ENCODE data around the gene STH.

The STH gene

GRCh38 chr17:45998987-45999899 is at the start of gene STH:
TSS of gene STH (plus strand) at chr17:45999250. CDS start at chr17:45999280, 30 bp downstream.
- no peaks in the 10 kb centered on the region for H3K79me2 ChIP-seq (ENCODE audit: low read length)
- H3K27ac ChIP-seq (ENCODE audit: low read length) = no peak within 1 kb of the TSS
- no peaks in the 10 kb centered on the region for H3F3A ChIP-seq (ENCODE audit: insufficient read depth, low read length)
- H4K20me1 ChIP-seq (ENCODE audit: insufficient read depth, low read length) = no peaks in the 10 kb centered on the region
- TF ChIP-seq EZH2phosphoT487 (IDR thresholded peaks at IDR 0.05; ENCODE audit: low read length) (no peak), CTCF (IDR thresholded peaks at IDR 0.05; ENCODE audit: low read length) (no peak), EZH2 (optimal IDR thresholded peaks at IDR 0.05; ENCODE audit: low read depth, low read length) (no peak)
- H3K4me2 ChIP-seq (ENCODE audit: low read depth, low read length) = no peak within 1 kb of the TSS
- H3K27me3 ChIP-seq (replicated peaks; ENCODE audit: insufficient read depth, low read length) = no peaks in the 10 kb centered on the region
- H3K9me2 ChIP-seq (replicated peaks; ENCODE audit: insufficient read depth, low read length) = no peaks in the 10 kb centered on the region
- no peaks in the 10 kb centered on the region for H3K4me1 ChIP-seq (ENCODE audit: low read length)
- no peak within 1 kb of the TSS for H3K4me3 ChIP-seq (ENCODE audit: low read length)
- DNase-seq = no peak
- H3K36me3 ChIP-seq (replicated peaks; ENCODE audit: insufficient read depth, low read length) = no peaks in the 10 kb centered on the region
- H3K9me3 ChIP-seq (replicated peaks; ENCODE audit: insufficient read depth, low read length) = no peaks in the 10 kb centered on the region
- H2AFZ ChIP-seq (ENCODE audit: low read length) = no peak within 1 kb of the TSS
- no peak within 1 kb of the TSS for H3K9ac ChIP-seq (ENCODE audit: low read length)

- Histone ChIP-seq H3K4me1 (ENCODE audit: low read length) (0 out of 2 replicates have a peak, but pooled peaks cover 4% of the 10 kb centered on the region), H3K4me2 (ENCODE audit: low read depth, low read length) (no peak overlapping the region), H3K9me2 (replicated peaks; ENCODE audit: insufficient read depth, low read length) (no peaks in the 10 kb centered on the region), H3F3A (ENCODE audit: insufficient read depth, low read length) (no peaks in the 10 kb centered on the region), H3K9ac (ENCODE audit: low read length) (no peak overlapping the region), H3K4me3 (ENCODE audit: low read length) (no peak overlapping the region), H2AFZ (ENCODE audit: low read length) (peak overlapping the region; percentile 66; the same call in 1 of the 2 replicates), H3K36me3 (replicated peaks; ENCODE audit: insufficient read depth, low read length) (no peaks in the 10 kb centered on the region), H4K20me1 (ENCODE audit: insufficient read depth, low read length) (no peaks in the 10 kb centered on the region), H3K9me3 (replicated peaks; ENCODE audit: insufficient read depth, low read length) (no peaks in the 10 kb centered on the region), H3K27me3 (replicated peaks; ENCODE audit: insufficient read depth, low read length) (peaks cover 3% of the 10 kb centered on the region; the same call in 1 of the 2 replicates), H3K79me2 (ENCODE audit: low read length) (no peaks in the 10 kb centered on the region), H3K27ac (ENCODE audit: low read length) (no peak overlapping the region)
- DNase-seq = no peak
- TF ChIP-seq EZH2 (optimal IDR thresholded peaks at IDR 0.05; ENCODE audit: low read depth, low read length) = no peak
- no peak for TF ChIP-seq CTCF (IDR thresholded peaks at IDR 0.05; ENCODE audit: low read length)
- TF ChIP-seq EZH2phosphoT487 (IDR thresholded peaks at IDR 0.05; ENCODE audit: low read length) = no peak
These were observed 49.2 kb upstream of the STH start for GRCh38 chr17:45949755-45950320.

DNA sequence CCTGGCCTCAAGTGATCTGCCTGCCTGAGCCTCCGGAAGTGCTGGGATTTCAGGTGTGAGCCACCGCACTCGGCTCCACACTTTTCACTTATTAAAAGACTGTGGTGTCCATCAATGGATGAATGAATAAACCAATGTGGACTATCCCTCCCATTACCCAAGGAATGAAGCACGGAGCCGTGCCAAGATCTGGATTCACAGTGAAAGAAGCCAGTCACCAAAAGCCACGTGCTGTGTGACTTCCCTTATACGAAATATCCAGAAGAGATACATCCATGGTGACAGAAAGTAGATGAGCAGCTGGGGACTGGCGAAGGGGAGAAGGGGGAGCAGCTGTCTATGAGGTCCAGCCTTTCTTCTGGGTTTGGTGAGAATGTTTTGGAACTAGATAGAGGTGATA is 48.2 kb upstream of the STH start:
- TF ChIP-seq CTCF (IDR thresholded peaks at IDR 0.05; ENCODE audit: low read length) (no peak), EZH2 (optimal IDR thresholded peaks at IDR 0.05; ENCODE audit: low read depth, low read length) (no peak), EZH2phosphoT487 (IDR thresholded peaks at IDR 0.05; ENCODE audit: low read length) (no peak)
- Histone ChIP-seq H3K9ac (ENCODE audit: low read length) (no peak overlapping the region), H3K4me2 (ENCODE audit: low read depth, low read length) (no peak overlapping the region), H3K27ac (ENCODE audit: low read length) (no peak overlapping the region), H3F3A (ENCODE audit: insufficient read depth, low read length) (no peaks in the 10 kb centered on the region), H2AFZ (ENCODE audit: low read length) (no peak overlapping the region), H3K4me1 (ENCODE audit: low read length) (0 out of 2 replicates have a peak, but pooled peaks cover 4% of the 10 kb centered on the region), H3K79me2 (ENCODE audit: low read length) (no peaks in the 10 kb centered on the region), H3K27me3 (replicated peaks; ENCODE audit: insufficient read depth, low read length) (peaks cover 3% of the 10 kb centered on the region; the same call in 1 of the 2 replicates), H3K9me2 (replicated peaks; ENCODE audit: insufficient read depth, low read length) (no peaks in the 10 kb centered on the region), H3K36me3 (replicated peaks; ENCODE audit: insufficient read depth, low read length) (no peaks in the 10 kb centered on the region), H3K4me3 (ENCODE audit: low read length) (no peak overlapping the region), H4K20me1 (ENCODE audit: insufficient read depth, low read length) (no peaks in the 10 kb centered on the region), H3K9me3 (replicated peaks; ENCODE audit: insufficient read depth, low read length) (no peaks in the 10 kb centered on the region)
- DNase-seq = no peak
